Peyer's patch (tissue), 4 donors: ENCODE results near the gene EHBP1. TPM values are rescaled to one million over a fixed set of nuclear protein-coding genes. Genes with fewer than 3 reads are reported as not detected.

Source experiments
- DNase-seq, 3 donors: peaks; one replicate each; pipeline ENCODE4 v3.0.0-alpha.2; 2017 to 2019
- H3K27ac ChIP-seq, 4 donors: fragments of 200-600 bp; sonication (generic); one replicate each; pipeline ENCODE4 v1.5.1; 2016 to 2019
- H3K27me3 ChIP-seq, 2 donors: fragments of 200-600 bp; sonication (generic); one replicate each; pipeline ENCODE4 v1.5.1; 2019
- H3K36me3 ChIP-seq, 3 donors: fragments of 200-600 bp; sonication (generic); one replicate each; pipeline ENCODE4 v1.5.1; 2016 to 2019
- H3K4me1 ChIP-seq, 4 donors: fragments of 200-600 bp; sonication (generic); one replicate each; pipeline ENCODE4 v1.5.1; 2016 to 2019
- H3K4me3 ChIP-seq, 4 donors: fragments of 200-600 bp; sonication (generic); 1 replicate in 3 of 4; 2 replicates in 1 of 4; pipeline ENCODE4 v1.5.1; 2016 to 2019; ENCODE audit warnings: mild to moderate bottlenecking in 1 of 4
- H3K9me3 ChIP-seq, 4 donors: fragments of 200-600 bp; sonication (generic); one replicate each; pipeline ENCODE4 v1.5.1; 2016 to 2019; ENCODE audit warnings: mild to moderate bottlenecking in 1 of 4
- CTCF ChIP-seq, 6 experiments: fragments of 450-650 bp in 4 of 6; fragments of 200-600 bp in 2 of 6; sonication (generic) in 1 of 6; IDR thresholded peaks; one replicate each; pipeline ENCODE4 v1.5.1; 2017 to 2019; ENCODE audit warnings: antibody characterized with exemption in 6 of 6, mild to moderate bottlenecking in 3 of 6, moderate library complexity in 1 of 6
- POLR2A ChIP-seq, 2 donors: fragments of 450-650 bp; IDR thresholded peaks; one replicate each; pipeline ENCODE4 v1.5.1; 2017; ENCODE audit warnings: antibody characterized with exemption in 2 of 2, mild to moderate bottlenecking in 2 of 2, moderate library complexity in 2 of 2
- total RNA-seq, 4 donors: library from RNA; depleted of rRNA; stranded (reverse); fragments of >200 nt; gene quantifications; one replicate each; pipeline ENCODE4 v1.1.0, GENCODE V29; 2016

The EHBP1 gene
- total RNA-seq, 4 donors from 2014 or later, result 27.1 to 190 (median 60.8) TPM

DNA sequence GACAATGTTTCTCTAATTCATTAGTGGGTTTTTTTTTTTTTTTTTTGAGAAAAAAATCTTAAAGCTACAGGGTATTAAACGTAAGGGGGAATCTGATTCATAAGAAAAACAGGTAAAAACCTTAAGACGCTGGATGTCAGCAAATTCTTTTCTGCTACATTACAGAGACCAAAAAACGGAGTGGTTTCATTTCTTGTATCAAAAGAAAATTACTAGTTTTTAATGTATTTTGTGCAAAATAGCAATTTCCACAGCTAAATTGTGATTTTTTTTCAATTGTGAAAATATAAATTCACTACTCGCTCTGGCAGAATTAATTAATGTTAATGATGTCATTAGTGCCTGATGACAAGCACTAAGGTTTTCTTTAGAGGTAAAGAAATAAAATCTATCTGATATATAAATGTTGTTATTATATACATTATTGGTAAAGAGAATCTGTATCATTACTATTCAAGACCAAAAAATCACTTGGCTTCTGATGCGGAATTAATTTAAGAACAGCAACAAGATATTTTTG is 355.0 kb downstream of the EHBP1 start:
- Histone ChIP-seq H3K4me3 (no peak overlapping the region), H3K9me3 (peaks cover 0 to 15% (median 0%) of the 10 kb centered on the region in 4 donors), H3K36me3 (no peaks in the 10 kb centered on the region), H3K27me3 (peaks cover 5 to 47% of the 10 kb centered on the region in 2 donors), H3K4me1 (peaks cover 0 to 41% (median 6%) of the 10 kb centered on the region in 4 donors), H3K27ac (no peak overlapping the region)
- TF ChIP-seq CTCF (IDR thresholded peaks at IDR 0.05) (no peak), POLR2A (IDR thresholded peaks at IDR 0.05) (no peak)
- DNase-seq, result no peak

- H3K27me3 ChIP-seq, result peaks cover 5 to 12% of the 10 kb centered on the region in 2 donors
Observed at GRCh38 chr2:63064197-63064596, 358.7 kb downstream of the EHBP1 start.

GRCh38 chr2:63064661-63065060 is 359.1 kb downstream of the EHBP1 start:
- DNase-seq, result no peak
- peaks cover 0 to 3% (median 0%) of the 10 kb centered on the region in 4 donors for H3K9me3 ChIP-seq
- peaks cover 0 to 3% (median 1%) of the 10 kb centered on the region in 4 donors for H3K4me1 ChIP-seq
- TF ChIP-seq CTCF (IDR thresholded peaks at IDR 0.05) (no peak), POLR2A (IDR thresholded peaks at IDR 0.05) (no peak)
- no peaks in the 10 kb centered on the region for H3K36me3 ChIP-seq
- peaks cover under 1 to 7% of the 10 kb centered on the region in 2 donors for H3K27me3 ChIP-seq
- H3K27ac ChIP-seq, result no peak overlapping the region
- no peak overlapping the region for H3K4me3 ChIP-seq

More at GRCh38 chr2:63064197-63064596, 358.7 kb downstream of the EHBP1 start:
- TF ChIP-seq POLR2A (IDR thresholded peaks at IDR 0.05) (no peak), CTCF (IDR thresholded peaks at IDR 0.05) (no peak)
- DNase-seq, result no peak
- no peak overlapping the region for H3K4me3 ChIP-seq
- no peaks in the 10 kb centered on the region for H3K36me3 ChIP-seq
- H3K9me3 ChIP-seq, result peaks cover 0 to 8% (median 0%) of the 10 kb centered on the region in 4 donors
- H3K4me1 ChIP-seq, result peaks cover 0 to 8% (median 4%) of the 10 kb centered on the region in 4 donors
- H3K27ac ChIP-seq, result no peak overlapping the region

DNA sequence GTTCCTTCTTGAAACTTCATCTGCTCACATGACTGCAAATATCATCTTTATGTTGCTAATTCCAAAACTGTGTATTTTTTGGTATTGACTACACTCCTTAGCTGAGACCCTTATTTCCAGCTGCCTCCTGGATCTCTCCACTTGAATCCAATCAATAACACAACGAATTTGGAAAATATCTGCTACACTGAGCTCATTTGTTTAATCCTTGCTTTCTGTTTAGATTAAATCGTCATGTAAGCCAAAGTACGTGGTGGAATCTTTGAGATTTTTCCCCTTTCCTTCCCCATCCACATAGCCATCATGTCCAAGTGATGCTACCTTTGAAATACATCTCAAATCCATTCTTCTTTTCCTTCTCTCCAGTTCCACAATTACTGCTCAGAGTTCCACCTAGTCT is 360.8 kb downstream of the EHBP1 start:
- no peak overlapping the region for H3K27ac ChIP-seq
- DNase-seq, result no peak
- no peaks in the 10 kb centered on the region for H3K9me3 ChIP-seq
- no peak overlapping the region for H3K4me3 ChIP-seq
- H3K4me1 ChIP-seq, result no peaks in the 10 kb centered on the region
- no peaks in the 10 kb centered on the region for H3K27me3 ChIP-seq
- H3K36me3 ChIP-seq, result no peaks in the 10 kb centered on the region
- TF ChIP-seq POLR2A (IDR thresholded peaks at IDR 0.05) (no peak), CTCF (IDR thresholded peaks at IDR 0.05) (no peak)

- no peaks in the 10 kb centered on the region for H3K9me3 ChIP-seq
- H3K4me1 ChIP-seq, result no peaks in the 10 kb centered on the region
- H3K27me3 ChIP-seq, result no peaks in the 10 kb centered on the region
- no peak overlapping the region for H3K4me3 ChIP-seq
- TF ChIP-seq POLR2A (IDR thresholded peaks at IDR 0.05) (no peak), CTCF (IDR thresholded peaks at IDR 0.05) (no peak)
- DNase-seq, result no peak
- H3K27ac ChIP-seq, result no peak overlapping the region
- no peaks in the 10 kb centered on the region for H3K36me3 ChIP-seq
Observed at GRCh38 chr2:63066838-63067237, 361.3 kb downstream of the EHBP1 start.

- H3K36me3 ChIP-seq, result no peaks in the 10 kb centered on the region
- no peak for DNase-seq
- H3K27me3 ChIP-seq, result no peaks in the 10 kb centered on the region
- H3K4me3 ChIP-seq, result no peak overlapping the region
- no peak for TF ChIP-seq POLR2A (IDR thresholded peaks at IDR 0.05)
- no peak for TF ChIP-seq CTCF (IDR thresholded peaks at IDR 0.05)
- no peaks in the 10 kb centered on the region for H3K4me1 ChIP-seq
- H3K9me3 ChIP-seq, result no peaks in the 10 kb centered on the region
- H3K27ac ChIP-seq, result no peak overlapping the region
Observed at GRCh38 chr2:63071664-63072063, 366.2 kb downstream of the EHBP1 start.
